H1 (cell line): ENCODE results near the gene IDE. TPM values are rescaled to one million over a fixed set of nuclear protein-coding genes. Genes with fewer than 3 reads are reported as not detected.

Source experiments
- CTCF ChIA-PET: fragments of 300-600 bp; sonication (Branson Sonifier 250); formaldehyde crosslinking; loops from one replicate; lab custom pipeline; 2021; ENCODE audit not compliant: partially characterized antibody; lab: Charles Lee
- POLR2A ChIA-PET: fragments of 300-600 bp; sonication (Branson Sonifier 250); formaldehyde crosslinking; loops from one replicate; lab custom pipeline; 2021; ENCODE audit warnings: inconsistent platforms; ENCODE audit not compliant: partially characterized antibody; lab: Charles Lee
- DNase-seq, 2 experiments: peaks; one replicate each; pipeline versions ENCODE4 v3.0.0 to v3.0.0-alpha.2; 2010 to 2022; ENCODE audit warnings: low spot score in 2 of 2, low read depth in 1 of 2, mixed read lengths in 1 of 2
- FAIRE-seq: peaks from 2 replicates; lab custom pipeline; 2011; peaks lifted over from hg19 to GRCh38; lab: Jason Lieb, UNC
- H2AFZ ChIP-seq: 2 replicates; pipeline ENCODE4 v1.8.1; 2012; ENCODE audit warnings: low read length, inconsistent platforms
- H2AK5ac ChIP-seq: 2 replicates; pipeline ENCODE4 v1.6.1; 2013; ENCODE audit warnings: low read depth, low read length
- H2BK120ac ChIP-seq: replicated peaks from 2 replicates; pipeline ENCODE3; 2013; ENCODE audit warnings: low read depth, low read length, inconsistent platforms
- H2BK12ac ChIP-seq: 2 replicates; pipeline ENCODE4 v1.6.1; 2013; ENCODE audit warnings: low read depth, low read length
- H2BK15ac ChIP-seq: 2 replicates; pipeline ENCODE4 v1.6.1; 2013; ENCODE audit warnings: low read length
- H2BK20ac ChIP-seq: 2 replicates; pipeline ENCODE4 v1.6.1; 2013; ENCODE audit warnings: low read length
- H2BK5ac ChIP-seq: 2 replicates; pipeline ENCODE4 v1.6.1; 2013; ENCODE audit warnings: low read depth, low read length
- H3K14ac ChIP-seq: 2 replicates; pipeline ENCODE4 v1.6.1; 2013; ENCODE audit warnings: inconsistent platforms; ENCODE audit not compliant: insufficient read length
- H3K18ac ChIP-seq: 2 replicates; pipeline ENCODE4 v1.6.1; 2013; ENCODE audit warnings: low read length; ENCODE audit errors: extremely low read depth
- H3K23ac ChIP-seq: 2 replicates; pipeline ENCODE4 v1.6.1; 2013; ENCODE audit warnings: inconsistent platforms; ENCODE audit not compliant: insufficient read length
- H3K23me2 ChIP-seq: 2 replicates; pipeline ENCODE4 v1.6.1; 2013; ENCODE audit warnings: low read depth, low read length
- H3K27ac ChIP-seq: 2 replicates; pipeline ENCODE4 v1.6.1; 2011; ENCODE audit warnings: low read depth, low read length, inconsistent platforms
- H3K27me3 ChIP-seq, 4 experiments: replicated peaks in 1 of 4; 1 replicate in 1 of 4; 2 replicates in 3 of 4; pipeline versions ENCODE4 v1.6.1 to v1.8.1; 2011 to 2013; ENCODE audit warnings: low read length in 3 of 4, mild to moderate bottlenecking in 3 of 4, inconsistent platforms in 2 of 4, mixed read lengths in 2 of 4, moderate library complexity in 1 of 4; ENCODE audit not compliant: control insufficient read depth in 3 of 4, insufficient read depth in 3 of 4; ENCODE audit errors: extremely low read depth in 1 of 4
- H3K36me3 ChIP-seq, 4 experiments: 2 replicates each; pipeline versions ENCODE4 v1.6.1 to v1.8.1; 2011 to 2013; ENCODE audit warnings: mild to moderate bottlenecking in 4 of 4, low read length in 3 of 4, moderate library complexity in 2 of 4, control low read depth in 1 of 4, inconsistent platforms in 1 of 4; ENCODE audit not compliant: insufficient read depth in 4 of 4, control insufficient read depth in 2 of 4
- H3K4ac ChIP-seq: replicated peaks from 2 replicates; pipeline ENCODE3; 2013; ENCODE audit warnings: low read length, low read depth, mixed read lengths, inconsistent platforms; ENCODE audit not compliant: insufficient read length
- H3K4me1 ChIP-seq, 4 experiments: replicated peaks in 1 of 4; 1 replicate in 1 of 4; 2 replicates in 3 of 4; pipeline versions ENCODE4 v1.6.1 to v1.8.1; 2011 to 2013; ENCODE audit warnings: low read length in 3 of 4, inconsistent platforms in 2 of 4, mixed read lengths in 1 of 4; ENCODE audit not compliant: insufficient read depth in 4 of 4, control insufficient read depth in 3 of 4
- H3K4me2 ChIP-seq, 2 experiments: 2 replicates each; pipeline versions ENCODE4 v1.6.1 to v1.8.1; 2011 to 2013; ENCODE audit warnings: low read depth in 2 of 2, low read length in 2 of 2, control low read depth in 1 of 2, inconsistent platforms in 1 of 2, mild to moderate bottlenecking in 1 of 2; ENCODE audit not compliant: insufficient read depth in 1 of 2
- H3K4me3 ChIP-seq, 4 experiments: fragments of 200-600, 300-600 bp in 1 of 4; sonication (generic), shearing (Covaris generic), sonication (Bioruptor Twin) in 1 of 4; 2 replicates each; pipeline versions ENCODE4 v1.5.1 to v1.8.1; 2011 to 2016; ENCODE audit warnings: low read length in 4 of 4, low read depth in 3 of 4, control low read depth in 2 of 4, inconsistent platforms in 2 of 4, mild to moderate bottlenecking in 2 of 4, mixed read lengths in 1 of 4, moderate library complexity in 1 of 4; ENCODE audit not compliant: insufficient read depth in 2 of 4; ENCODE audit errors: extremely low read depth in 1 of 4
- H3K56ac ChIP-seq: replicated peaks from 2 replicates; pipeline ENCODE3; 2013; ENCODE audit warnings: low read depth, mild to moderate bottlenecking, mixed read lengths, low read length, inconsistent platforms; ENCODE audit not compliant: insufficient read length
- H3K79me1 ChIP-seq: 2 replicates; pipeline ENCODE4 v1.6.1; 2013; ENCODE audit warnings: low read depth, low read length, control low read depth
- H3K79me2 ChIP-seq, 2 experiments: 2 replicates each; pipeline versions ENCODE4 v1.6.1 to v1.8.1; 2012 to 2013; ENCODE audit warnings: low read length in 2 of 2, mild to moderate bottlenecking in 2 of 2, inconsistent platforms in 1 of 2; ENCODE audit not compliant: insufficient read depth in 2 of 2, control insufficient read depth in 1 of 2
- H3K9ac ChIP-seq, 4 experiments: replicated peaks in 1 of 4; 1 replicate in 1 of 4; 2 replicates in 3 of 4; pipeline versions ENCODE4 v1.6.1 to v1.8.1; 2011 to 2013; ENCODE audit warnings: low read depth in 3 of 4, low read length in 3 of 4, control low read depth in 2 of 4, mild to moderate bottlenecking in 2 of 4, moderate library complexity in 2 of 4, inconsistent platforms in 1 of 4; ENCODE audit errors: extremely low read depth in 1 of 4
- H3K9me3 ChIP-seq, 2 experiments: 2 replicates each; pipeline versions ENCODE4 v1.6.1 to v1.8.1; 2012 to 2013; ENCODE audit warnings: mild to moderate bottlenecking in 2 of 2, moderate library complexity in 2 of 2, control low read depth in 1 of 2, inconsistent platforms in 1 of 2, low read depth in 1 of 2, low read length in 1 of 2, mixed read lengths in 1 of 2; ENCODE audit not compliant: insufficient read depth in 2 of 2
- H4K20me1 ChIP-seq, 2 experiments: replicated peaks in 1 of 2; 2 replicates each; pipeline versions ENCODE3 to v1.8.1; 2011 to 2013; ENCODE audit warnings: inconsistent platforms in 2 of 2, low read length in 2 of 2, mild to moderate bottlenecking in 1 of 2; ENCODE audit not compliant: insufficient read depth in 2 of 2, control insufficient read depth in 1 of 2
- H4K5ac ChIP-seq: 2 replicates; pipeline ENCODE4 v1.6.1; 2013; ENCODE audit warnings: low read length, low read depth, mixed read lengths, inconsistent platforms; ENCODE audit not compliant: insufficient read length
- H4K8ac ChIP-seq: 2 replicates; pipeline ENCODE4 v1.8.0; 2013; ENCODE audit warnings: mild to moderate bottlenecking, moderate library complexity, low read length, inconsistent platforms; ENCODE audit not compliant: insufficient read depth; ENCODE audit errors: extremely low read depth
- H4K91ac ChIP-seq: replicated peaks from 2 replicates; pipeline ENCODE3; 2013; ENCODE audit warnings: low read length, mixed read lengths, inconsistent platforms; ENCODE audit not compliant: insufficient read length
- CTBP2 ChIP-seq: IDR thresholded peaks from 2 replicates; pipeline ENCODE4 v1.7.0; 2011; ENCODE audit warnings: borderline replicate concordance, mild to moderate bottlenecking, moderate library complexity, mixed read lengths, low read length; ENCODE audit not compliant: insufficient read depth, insufficient read length
- HDAC2 ChIP-seq, 2 experiments: fragments of 300-600 bp in 1 of 2; sonication (generic) in 1 of 2; IDR thresholded peaks; 2 replicates each; pipeline ENCODE4 v1.6.1; 2011 to 2012; ENCODE audit warnings: low read depth in 2 of 2, low read length in 2 of 2, mild to moderate bottlenecking in 2 of 2, moderate library complexity in 2 of 2, borderline replicate concordance in 1 of 2, inconsistent platforms in 1 of 2
- POLR2AphosphoS5 ChIP-seq: IDR thresholded peaks from 2 replicates; pipeline ENCODE4 v1.6.1; 2011; ENCODE audit warnings: low read depth, low read length
- RAD21 ChIP-seq, 2 experiments: IDR thresholded peaks in 1 of 2; conservative IDR thresholded peaks in 1 of 2; 2 replicates each; pipeline ENCODE4 v1.6.1; 2011; ENCODE audit warnings: low read depth in 2 of 2, low read length in 2 of 2, improper control_type of control experiment in 1 of 2, inconsistent platforms in 1 of 2, mild to moderate bottlenecking in 1 of 2, moderate library complexity in 1 of 2
- SAP30 ChIP-seq: fragments of 300-600 bp; sonication (generic); IDR thresholded peaks from 2 replicates; pipeline ENCODE4 v1.7.1; 2012; ENCODE audit warnings: low read length, moderate library complexity, mild to moderate bottlenecking, inconsistent platforms; ENCODE audit not compliant: insufficient read depth, insufficient replicate concordance
- SP2 ChIP-seq: IDR thresholded peaks from 2 replicates; pipeline ENCODE4 v1.6.1; 2012; ENCODE audit warnings: mild to moderate bottlenecking, low read length, inconsistent platforms
- TBP ChIP-seq: IDR thresholded peaks from 2 replicates; pipeline ENCODE4 v1.6.1; 2011; ENCODE audit warnings: low read depth, low read length, improper control_type of control experiment
- WGBS, 2 experiments: shearing (Covaris generic) in 1 of 2; methylation state at CpG; one replicate each; pipeline versions ENCODE4 v1.1.6 to v1.1.7; 2013 to 2015; ENCODE audit warnings: low lambda C conversion rate in 2 of 2, mixed read lengths in 2 of 2, inconsistent platforms in 1 of 2, low coverage in 1 of 2, missing lambda C conversion rate in 1 of 2; ENCODE audit not compliant: insufficient replicate concordance in 2 of 2, insufficient coverage in 1 of 2, insufficient read length in 1 of 2; ENCODE audit errors: extremely low coverage in 1 of 2, missing lambda C conversion rate in 1 of 2; 5-methylcytosine and 5-hydroxymethylcytosine counted together
- polyA plus RNA-seq, 7 experiments: library from polyadenylated mRNA; depleted of rRNA in 3 of 7; stranded (reverse) in 5 of 7; unstranded in 2 of 7; fragments of >200 nt in 5 of 7; fragments of 200-250 nt in 2 of 7; gene quantifications; 1 replicate in 5 of 7; 2 replicates in 1 of 7; 4 replicates in 1 of 7; pipeline versions ENCODE4 v1.2.1 to v1.2.3, GENCODE V29; 2011 to 2013; ENCODE audit warnings: missing spikeins in 2 of 7, mixed read lengths in 2 of 7
- total RNA-seq: library from RNA; stranded (reverse); fragmentation: NEBNext Ultra II Directional; extraction: Animal tissue kit (Norgen Biotek cat#: 25700); gene quantifications from 2 replicates; pipeline ENCODE4 v1.2.1, GENCODE V29; 2021

Gene IDE
- total and polyA plus RNA-seq, 2 of the 8 experiments (the other 6 are each of a cell fraction or from before 2014, with no cell fraction given): 12.7 to 52.7 TPM

DNA sequence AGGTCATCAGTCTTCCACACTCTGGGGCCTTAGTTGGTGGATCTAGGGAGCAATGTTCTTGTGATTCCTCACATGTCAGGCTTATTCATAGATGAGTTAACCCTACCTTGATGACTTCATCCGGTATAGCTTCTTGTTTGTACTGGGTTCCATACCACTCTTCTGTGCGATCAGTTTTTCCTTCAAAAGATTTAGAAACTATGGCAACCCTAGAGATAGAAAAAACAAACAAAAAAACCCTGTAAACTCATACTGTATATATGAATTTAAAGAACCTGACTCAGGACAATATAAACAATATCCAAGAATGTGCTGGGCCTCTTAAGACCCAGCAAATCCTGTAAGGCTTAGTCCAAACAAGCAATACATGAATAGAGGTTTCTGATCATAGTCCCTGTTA lies 83.5 kb downstream of the IDE start:
- H3K4me2 ChIP-seq: no peak overlapping the region
- H3K4ac ChIP-seq: no peak overlapping the region
- WGBS, 2 experiments: 95% methylated on average over 2 of the region's 2 CpGs; no CpG with 5 or more reads in 1 of the 2 experiments
- no peak overlapping the region for H2BK12ac ChIP-seq
- no peak overlapping the region for H3K14ac ChIP-seq
- H3K4me3 ChIP-seq: no peak overlapping the region
- H3K36me3 ChIP-seq: peaks cover 4 to 38% (median 25%) of the 10 kb centered on the region in 4 experiments
- H3K23me2 ChIP-seq: no peaks in the 10 kb centered on the region
- no peak overlapping the region for H3K18ac ChIP-seq
- no peak overlapping the region for H2BK20ac ChIP-seq
- no peak overlapping the region for H3K9ac ChIP-seq
- no peak for TF ChIP-seq RAD21 (IDR thresholded peaks at IDR 0.05 in 1 of 2, conservative IDR thresholded peaks at IDR 0.05 in 1 of 2; ENCODE audit: low read depth in 2 of 2, low read length in 2 of 2)
- TF ChIP-seq SP2: no peak
- TF ChIP-seq POLR2AphosphoS5: no peak
- TF ChIP-seq SAP30: no peak
- TF ChIP-seq TBP: no peak
- no peak for TF ChIP-seq CTBP2
- TF ChIP-seq HDAC2 (IDR thresholded peaks at IDR 0.05; ENCODE audit: borderline replicate concordance in 1 of 2, low read depth in 2 of 2, low read length in 2 of 2): no peak
- H3K56ac ChIP-seq: no peak overlapping the region
- ChIA-PET POLR2A (no interaction called here), CTCF (interaction anchor here (0.5 to 1.0 kb wide), 2 partner anchors 214 to 274 kb away, joined by 3 to 5 read pairs; no protein-coding TSS in a partner anchor)
- no peaks in the 10 kb centered on the region for H3K9me3 ChIP-seq
- H2BK15ac ChIP-seq: no peak overlapping the region
- H3K79me2 ChIP-seq: no peaks in the 10 kb centered on the region
- H4K20me1 ChIP-seq: no peaks in the 10 kb centered on the region
- no peak overlapping the region for H4K91ac ChIP-seq
- no peak overlapping the region for H4K5ac ChIP-seq
- no peak overlapping the region for H2BK5ac ChIP-seq
- no peak overlapping the region for H2BK120ac ChIP-seq
- no peaks in the 10 kb centered on the region for H3K79me1 ChIP-seq
- FAIRE-seq (no peak), DNase-seq (no peak)
- H4K8ac ChIP-seq: no peak overlapping the region
- H2AK5ac ChIP-seq: no peak overlapping the region
- H3K4me1 ChIP-seq: no peaks in the 10 kb centered on the region
- H3K27ac ChIP-seq: no peak overlapping the region
- no peak overlapping the region for H2AFZ ChIP-seq
- H3K27me3 ChIP-seq: no peaks in the 10 kb centered on the region
- H3K23ac ChIP-seq: no peak overlapping the region
